Activated T-cell treated with anti-CD3 and anti-CD28 coated beads, Interleukin-2, amount 50 U/mL, for 72 hours (primary cell): ENCODE measurements around the gene TEAD1. TPM values are rescaled to one million over a fixed set of nuclear protein-coding genes. Genes with fewer than 3 reads are reported as not detected.
A peak's percentile ranks its signal among the peaks of the same experiment; 100 is the strongest.

Experiments
- ATAC-seq, 2 donors: fragments of 150-1000 bp; cut with Tn5 transposase; replicated peaks in 1 of 2; 2 replicates each; pipeline ENCODE4 v1.10.0; 2021; ENCODE audit warnings: moderate library complexity in 2 of 2, mild to moderate bottlenecking in 1 of 2
- DNase-seq, 2 donors: peaks; one replicate each; pipeline ENCODE4 v3.0.0; 2021 to 2022; ENCODE audit warnings: mixed read lengths in 1 of 2
- H3K27ac Mint-ChIP-seq: one replicate; pipeline ENCODE4 v1.8.0; 2022; ENCODE audit warnings: mild to moderate bottlenecking, moderate library complexity, mixed read lengths
- H3K27me3 Mint-ChIP-seq: one replicate; pipeline ENCODE4 v1.8.0; 2022; ENCODE audit warnings: low read depth, mixed read lengths
- H3K36me3 Mint-ChIP-seq, 2 donors: one replicate each; pipeline ENCODE4 v1.8.0; 2022; ENCODE audit warnings: mixed read lengths in 2 of 2, mild to moderate bottlenecking in 1 of 2; ENCODE audit not compliant: insufficient read depth in 2 of 2
- H3K4me1 Mint-ChIP-seq: one replicate; pipeline ENCODE4 v1.8.0; 2022; ENCODE audit warnings: low read depth, mixed read lengths
- H3K4me3 Mint-ChIP-seq, 2 donors: one replicate each; pipeline ENCODE4 v1.8.0; 2022; ENCODE audit warnings: mild to moderate bottlenecking in 2 of 2, mixed read lengths in 2 of 2, moderate library complexity in 2 of 2
- H3K9me3 Mint-ChIP-seq, 2 donors: one replicate each; pipeline ENCODE4 v1.8.0; 2022; ENCODE audit warnings: mixed read lengths in 2 of 2
- total RNA-seq, 2 donors: library from RNA; stranded (reverse); gene quantifications; one replicate each; pipeline ENCODE4 v1.2.3, GENCODE V29; 2022

The TEAD1 gene
- total RNA-seq, 2 donors from 2014 or later, result 0.31 to 0.35 TPM

DNA sequence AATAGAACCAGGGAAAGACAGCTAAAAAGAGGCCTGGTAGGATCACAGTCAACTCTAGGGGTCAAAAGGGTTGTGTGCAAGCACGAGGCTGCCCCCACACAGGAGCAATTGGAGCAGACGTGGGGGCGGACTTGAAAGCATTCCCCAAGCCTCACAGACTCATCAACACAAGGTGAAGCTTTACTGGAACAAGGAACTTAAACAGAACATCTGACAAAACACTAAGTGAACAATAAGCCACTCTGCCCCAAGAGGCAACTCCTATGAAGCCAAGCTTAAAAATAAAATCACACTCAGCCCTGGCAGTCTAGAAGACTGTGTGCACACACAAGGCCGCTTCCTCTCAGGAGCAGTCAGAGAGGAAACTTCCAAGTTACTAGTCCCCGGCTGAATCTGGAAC, 32.2 kb upstream of the TEAD1 start:
- no peak for ATAC-seq
- H3K4me1 Mint-ChIP-seq, result no peaks in the 10 kb centered on the region
- DNase-seq, result no peak
- no peaks in the 10 kb centered on the region for H3K9me3 Mint-ChIP-seq
- H3K27me3 Mint-ChIP-seq, result no peaks in the 10 kb centered on the region
- H3K27ac Mint-ChIP-seq, result no peak overlapping the region
- H3K36me3 Mint-ChIP-seq, result no peaks in the 10 kb centered on the region
- no peak overlapping the region for H3K4me3 Mint-ChIP-seq

DNA sequence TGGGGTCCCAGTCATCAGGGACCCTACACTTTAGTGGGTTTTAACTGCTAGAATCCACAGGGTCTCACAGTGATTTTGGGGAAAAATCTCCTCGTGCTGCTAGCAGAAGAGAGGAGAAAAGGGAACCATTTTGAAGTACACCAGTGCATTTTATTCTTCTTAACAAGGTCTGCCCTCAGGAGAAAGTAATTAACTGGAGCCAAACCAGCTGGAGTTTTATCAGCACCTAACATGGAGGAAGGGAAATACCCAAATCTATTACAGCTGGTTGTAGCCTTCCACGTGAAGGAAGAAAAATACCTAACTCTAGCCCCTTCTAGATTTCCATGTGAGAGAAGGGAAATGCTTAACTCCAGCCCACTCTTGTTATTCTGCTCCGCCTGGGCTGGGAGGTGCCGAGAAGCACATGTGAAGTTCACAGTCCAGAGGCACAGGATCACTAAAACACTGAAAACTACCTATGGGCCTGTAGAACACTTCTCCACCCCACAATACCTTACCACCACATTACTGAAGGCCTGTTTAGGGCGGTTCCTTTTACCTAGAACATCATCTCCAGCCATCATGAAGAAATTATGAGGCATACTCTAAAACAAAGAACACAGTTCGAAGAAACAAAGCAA, 31.3 kb upstream of the TEAD1 start:
- ATAC-seq (no peak), DNase-seq (no peak)
- Mint-ChIP-seq H3K4me3 (no peak overlapping the region), H3K27me3 (no peaks in the 10 kb centered on the region), H3K27ac (no peak overlapping the region), H3K4me1 (no peaks in the 10 kb centered on the region), H3K9me3 (no peaks in the 10 kb centered on the region), H3K36me3 (no peaks in the 10 kb centered on the region)

DNA sequence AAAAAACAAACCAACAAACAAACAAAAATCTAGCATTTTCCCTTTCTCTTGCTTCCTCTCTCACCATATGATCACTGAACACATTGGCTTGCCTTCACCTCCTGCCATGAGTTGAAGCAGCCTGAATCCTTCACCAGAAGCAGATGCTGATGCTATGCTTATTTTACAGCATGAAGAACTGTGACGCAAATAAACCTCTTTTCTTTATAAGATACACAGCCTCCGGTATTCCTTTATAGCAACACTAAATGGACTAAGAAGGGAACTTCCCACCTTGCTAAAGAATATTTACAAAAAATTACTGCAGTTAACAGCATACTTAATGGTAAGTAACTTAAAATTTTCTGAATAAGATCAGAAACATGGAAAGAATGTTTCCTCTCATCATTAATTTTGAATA, 27.7 kb upstream of the TEAD1 start:
- Mint-ChIP-seq H3K9me3 (no peaks in the 10 kb centered on the region), H3K27ac (no peak overlapping the region), H3K4me1 (no peaks in the 10 kb centered on the region), H3K36me3 (no peaks in the 10 kb centered on the region), H3K27me3 (no peaks in the 10 kb centered on the region), H3K4me3 (no peak overlapping the region)
- no peak for DNase-seq
- no peak for ATAC-seq

DNA sequence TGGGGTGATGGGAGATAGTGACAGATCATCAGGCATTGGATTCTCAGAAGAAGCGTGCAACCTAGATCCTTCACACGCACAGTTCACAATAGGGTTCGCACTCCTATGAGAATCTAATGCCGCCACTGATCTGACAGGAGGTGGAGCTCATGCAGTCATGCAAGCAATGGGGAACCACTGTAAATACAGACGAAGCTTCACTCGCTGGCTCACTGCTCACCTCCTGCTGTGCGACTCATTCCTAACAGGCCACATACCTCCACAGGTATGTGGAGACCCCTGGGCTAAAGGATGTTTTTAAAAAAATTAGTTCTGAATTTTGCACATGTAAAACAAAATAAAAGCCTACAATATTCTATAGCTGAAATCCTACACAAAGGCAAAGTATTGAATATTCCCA, 20.5 kb upstream of the TEAD1 start:
- H3K36me3 Mint-ChIP-seq, result no peaks in the 10 kb centered on the region
- ATAC-seq, result no peak
- no peaks in the 10 kb centered on the region for H3K4me1 Mint-ChIP-seq
- peaks cover 0 to 2% of the 10 kb centered on the region in 2 donors for H3K9me3 Mint-ChIP-seq
- no peak overlapping the region for H3K27ac Mint-ChIP-seq
- peaks cover 6% of the 10 kb centered on the region for H3K27me3 Mint-ChIP-seq
- DNase-seq, result no peak
- H3K4me3 Mint-ChIP-seq, result no peak overlapping the region

DNA sequence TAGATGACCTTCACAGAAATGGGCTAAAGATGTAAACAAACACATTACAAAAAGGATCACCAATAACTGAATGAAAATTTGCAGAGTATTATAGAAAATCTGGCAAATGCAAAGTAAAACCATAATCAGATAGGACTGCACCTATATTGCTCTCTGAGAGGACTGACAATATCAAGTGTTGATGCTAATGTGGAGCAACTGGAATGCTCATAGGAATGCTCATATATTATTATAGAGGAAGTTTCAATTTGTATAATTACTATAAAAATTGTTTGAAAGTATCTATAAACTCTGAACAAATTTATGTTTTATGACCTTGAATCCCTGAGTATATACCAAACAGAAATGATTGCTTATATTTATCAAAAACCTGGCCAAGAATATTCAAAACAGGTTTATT, 18.4 kb upstream of the TEAD1 start:
- H3K27ac Mint-ChIP-seq, result no peak overlapping the region
- H3K27me3 Mint-ChIP-seq, result peaks cover 20% of the 10 kb centered on the region
- ATAC-seq (no peak), DNase-seq (no peak)
- no peaks in the 10 kb centered on the region for H3K4me1 Mint-ChIP-seq
- peaks cover 0 to 2% of the 10 kb centered on the region in 2 donors for H3K9me3 Mint-ChIP-seq
- no peak overlapping the region for H3K4me3 Mint-ChIP-seq
- no peaks in the 10 kb centered on the region for H3K36me3 Mint-ChIP-seq

DNA sequence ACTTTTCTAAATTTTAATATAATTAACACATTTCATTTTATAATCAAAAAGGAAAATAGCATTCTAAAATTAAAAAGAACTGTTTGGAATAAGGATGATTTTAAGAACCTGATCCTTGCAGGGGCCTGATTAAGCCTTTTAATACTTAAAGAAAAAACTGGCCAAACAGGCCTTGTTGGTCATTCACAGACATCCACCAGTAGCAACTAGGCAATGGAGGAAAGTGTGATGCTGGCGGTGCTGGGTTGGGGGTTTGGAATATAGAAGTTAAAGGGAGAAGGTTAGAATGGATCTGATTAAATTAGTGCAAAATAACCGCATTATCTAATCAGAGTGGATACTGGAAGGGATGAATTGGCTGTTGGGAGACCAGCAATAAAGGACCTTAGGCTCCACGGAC, 16.9 kb upstream of the TEAD1 start:
- peaks cover 30% of the 10 kb centered on the region for H3K27me3 Mint-ChIP-seq
- no peak for ATAC-seq
- H3K36me3 Mint-ChIP-seq, result no peaks in the 10 kb centered on the region

DNA sequence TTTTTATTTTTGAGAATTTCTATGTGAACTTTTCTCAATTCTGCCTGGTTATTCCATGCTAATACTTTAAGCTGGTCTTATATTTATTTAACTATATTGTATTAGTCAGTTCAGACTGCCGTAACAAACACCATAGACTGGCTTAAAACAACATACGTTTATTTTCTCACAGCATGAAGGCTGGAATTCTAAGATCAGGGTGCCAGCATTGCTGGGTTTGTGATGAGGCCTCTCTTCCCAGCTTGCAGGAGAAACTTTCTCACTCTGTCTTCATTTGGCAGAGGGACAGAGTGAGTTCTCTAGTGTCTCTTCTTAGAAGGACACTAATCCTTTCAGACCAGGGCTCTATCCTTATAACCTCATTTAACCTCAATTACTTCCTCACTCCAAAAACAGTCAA, 16.2 kb upstream of the TEAD1 start:
- H3K27ac Mint-ChIP-seq, result no peak overlapping the region
- ATAC-seq, result no peak
- no peak for DNase-seq
- no peaks in the 10 kb centered on the region for H3K4me1 Mint-ChIP-seq
- H3K4me3 Mint-ChIP-seq, result no peak overlapping the region
- H3K9me3 Mint-ChIP-seq, result peaks cover 0 to 2% of the 10 kb centered on the region in 2 donors
- H3K36me3 Mint-ChIP-seq, result no peaks in the 10 kb centered on the region
- H3K27me3 Mint-ChIP-seq, result peaks cover 30% of the 10 kb centered on the region

More for the DNA sequence above, 16.9 kb upstream of the TEAD1 start:
- no peaks in the 10 kb centered on the region for H3K4me1 Mint-ChIP-seq
- peaks cover 0 to 2% of the 10 kb centered on the region in 2 donors for H3K9me3 Mint-ChIP-seq
- no peak for DNase-seq
- H3K27ac Mint-ChIP-seq, result no peak overlapping the region
- no peak overlapping the region for H3K4me3 Mint-ChIP-seq

DNA sequence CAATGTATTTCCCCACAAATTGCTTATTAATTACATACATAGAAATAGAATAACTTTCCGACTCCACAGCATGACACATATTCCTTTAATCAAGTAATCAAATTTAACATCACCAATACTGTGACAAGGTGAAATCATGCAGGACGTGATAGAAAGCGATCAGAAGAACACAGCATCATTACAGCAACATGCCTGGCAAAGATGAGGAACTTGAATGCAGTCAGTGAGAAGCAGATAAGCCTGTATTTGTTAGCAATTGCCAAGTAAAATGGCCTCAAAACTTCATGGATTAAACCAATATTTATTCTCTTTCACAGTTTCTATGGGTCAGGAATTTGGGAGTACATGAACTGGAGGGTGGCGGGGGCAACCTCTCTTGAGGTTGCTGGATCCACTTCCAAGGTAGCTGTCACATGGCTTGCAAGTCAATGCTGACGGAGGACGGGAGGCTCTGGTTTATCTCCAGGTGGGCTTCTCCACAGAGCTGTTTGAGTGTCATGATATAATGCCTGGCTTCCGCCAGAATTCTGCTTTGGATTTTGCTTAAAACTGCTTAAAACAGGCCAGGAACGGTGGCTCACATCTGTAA, 12.0 kb upstream of the TEAD1 start:
- no peak for DNase-seq
- Mint-ChIP-seq H3K4me3 (no peak overlapping the region), H3K4me1 (no peaks in the 10 kb centered on the region), H3K9me3 (peaks cover under 1 to 3% of the 10 kb centered on the region in 2 donors), H3K36me3 (peaks cover 0 to 3% of the 10 kb centered on the region in 2 donors), H3K27ac (no peak overlapping the region), H3K27me3 (peaks cover 58% of the 10 kb centered on the region)
- no peak for ATAC-seq

DNA sequence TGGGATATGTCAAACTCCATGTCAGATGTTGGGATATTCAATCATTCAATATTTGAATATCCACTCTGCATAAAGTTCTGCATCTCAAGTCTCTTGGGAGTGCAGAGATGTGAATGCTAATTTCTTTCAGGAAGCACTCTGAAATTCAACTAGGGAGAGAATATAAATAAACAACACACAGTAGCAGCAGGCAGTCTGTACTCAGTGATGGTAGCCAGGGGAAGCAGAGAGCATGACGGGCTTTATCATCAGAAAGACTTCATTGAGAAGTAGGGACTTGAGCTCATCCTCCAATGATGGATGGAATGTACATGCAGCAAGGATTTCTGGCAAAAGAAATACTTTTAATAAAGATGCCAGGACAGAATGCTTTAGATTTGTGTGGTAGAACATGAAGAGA, 9.8 kb upstream of the TEAD1 start:
- peaks cover 3 to 7% of the 10 kb centered on the region in 2 donors for H3K9me3 Mint-ChIP-seq
- H3K27me3 Mint-ChIP-seq, result peaks cover 70% of the 10 kb centered on the region
- DNase-seq (no peak), ATAC-seq (no peak)
- no peaks in the 10 kb centered on the region for H3K4me1 Mint-ChIP-seq
- H3K4me3 Mint-ChIP-seq, result no peak overlapping the region
- H3K36me3 Mint-ChIP-seq, result peaks cover 0 to 3% of the 10 kb centered on the region in 2 donors
- peak overlapping the region; percentile 23 for H3K27ac Mint-ChIP-seq

DNA sequence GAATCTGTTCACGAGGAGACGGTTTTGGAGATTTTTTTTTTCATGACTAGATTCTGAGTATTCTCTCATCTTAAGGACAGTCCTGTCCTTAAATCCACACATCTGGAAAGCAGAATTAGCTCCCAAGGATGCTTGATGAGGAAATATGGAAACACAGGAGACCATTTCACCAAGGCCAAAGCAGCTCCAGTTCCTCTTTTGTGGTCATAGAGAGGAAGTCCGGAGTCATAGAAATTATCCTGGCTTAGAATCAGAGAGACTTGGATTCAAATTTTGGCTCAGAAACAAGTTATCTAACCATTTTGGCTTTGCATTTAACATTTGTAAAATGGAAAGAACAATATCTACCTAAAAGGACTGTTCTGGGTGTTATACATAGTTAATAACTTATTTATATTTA, 7.3 kb upstream of the TEAD1 start:
- Mint-ChIP-seq H3K27me3 (peaks cover 74% of the 10 kb centered on the region), H3K27ac (no peak overlapping the region), H3K4me3 (no peak overlapping the region), H3K9me3 (peaks cover 3 to 7% of the 10 kb centered on the region in 2 donors), H3K36me3 (peaks cover 0 to 3% of the 10 kb centered on the region in 2 donors), H3K4me1 (no peaks in the 10 kb centered on the region)
- DNase-seq, result no peak
- ATAC-seq, result no peak

DNA sequence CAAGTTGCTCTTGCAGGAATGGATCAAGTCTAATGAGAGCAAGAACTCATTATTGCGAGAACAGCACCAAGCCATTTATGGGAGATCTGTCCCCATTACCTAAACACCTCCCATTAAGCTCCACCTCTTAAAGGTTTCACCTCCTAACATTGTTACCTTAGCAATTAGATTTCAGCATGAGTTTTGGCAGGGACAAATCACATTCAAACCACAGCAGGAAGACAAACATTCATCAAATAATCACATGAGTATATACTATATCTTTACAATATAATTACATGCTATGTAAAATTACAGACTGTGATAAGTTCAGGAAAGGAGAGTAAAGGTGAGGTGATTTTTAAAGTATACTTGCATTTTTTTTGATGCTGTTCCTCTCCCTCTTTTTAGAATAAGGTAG, 6.6 kb upstream of the TEAD1 start:
- H3K4me3 Mint-ChIP-seq, result no peak overlapping the region
- no peak for DNase-seq
- peaks cover 2 to 3% of the 10 kb centered on the region in 2 donors for H3K36me3 Mint-ChIP-seq
- no peak for ATAC-seq
- H3K27me3 Mint-ChIP-seq, result peaks cover 77% of the 10 kb centered on the region
- H3K9me3 Mint-ChIP-seq, result peaks cover 3 to 7% of the 10 kb centered on the region in 2 donors
- no peaks in the 10 kb centered on the region for H3K4me1 Mint-ChIP-seq
- H3K27ac Mint-ChIP-seq, result no peak overlapping the region

DNA sequence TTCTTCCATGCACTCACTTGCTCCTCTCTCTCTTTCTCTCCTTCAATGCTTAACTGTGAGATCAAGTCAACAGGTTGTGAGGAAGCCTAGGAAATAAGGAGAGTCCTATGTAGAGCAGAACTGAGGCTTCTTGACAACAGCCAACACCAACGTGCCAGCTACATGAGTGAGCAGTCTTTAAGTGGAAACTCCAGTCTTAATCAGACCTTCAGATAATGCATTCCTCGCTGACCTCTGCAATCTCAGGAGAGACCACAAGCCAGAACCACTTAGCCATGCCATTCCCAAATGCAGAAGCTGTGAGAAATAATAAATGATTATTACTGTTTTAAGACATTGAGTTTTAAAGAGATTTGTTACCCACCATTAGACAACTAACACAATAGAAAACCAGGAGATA, 6.1 kb upstream of the TEAD1 start:
- no peak overlapping the region for H3K4me3 Mint-ChIP-seq
- peaks cover 3 to 7% of the 10 kb centered on the region in 2 donors for H3K9me3 Mint-ChIP-seq
- ATAC-seq (no peak), DNase-seq (no peak)
- no peaks in the 10 kb centered on the region for H3K4me1 Mint-ChIP-seq
- H3K27me3 Mint-ChIP-seq, result peaks cover 80% of the 10 kb centered on the region
- no peak overlapping the region for H3K27ac Mint-ChIP-seq
- H3K36me3 Mint-ChIP-seq, result peaks cover 2 to 3% of the 10 kb centered on the region in 2 donors

DNA sequence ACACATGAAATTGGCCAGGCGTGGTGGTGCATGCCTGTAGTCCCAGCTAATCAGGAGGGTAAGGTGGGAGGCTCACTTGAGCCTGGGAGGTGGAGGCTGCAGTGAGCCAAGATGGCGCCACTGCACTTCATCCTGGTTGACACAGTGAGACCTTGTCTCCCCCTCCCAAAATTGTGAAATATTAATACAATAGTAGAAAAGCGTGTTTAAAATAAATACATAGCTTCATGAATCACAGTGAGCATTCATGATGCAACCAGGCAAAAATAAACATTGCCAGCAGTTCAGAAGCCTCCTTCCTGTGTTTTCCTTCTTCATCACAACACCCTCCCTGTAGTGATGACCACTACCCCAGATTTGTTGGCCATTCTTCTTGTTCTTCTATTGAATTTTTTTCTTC, 4.3 kb upstream of the TEAD1 start:
- Mint-ChIP-seq H3K9me3 (peaks cover 3 to 7% of the 10 kb centered on the region in 2 donors), H3K4me1 (no peaks in the 10 kb centered on the region), H3K27me3 (peaks cover 66% of the 10 kb centered on the region), H3K36me3 (peaks cover 2 to 3% of the 10 kb centered on the region in 2 donors), H3K4me3 (no peak overlapping the region), H3K27ac (no peak overlapping the region)
- no peak for DNase-seq
- no peak for ATAC-seq

DNA sequence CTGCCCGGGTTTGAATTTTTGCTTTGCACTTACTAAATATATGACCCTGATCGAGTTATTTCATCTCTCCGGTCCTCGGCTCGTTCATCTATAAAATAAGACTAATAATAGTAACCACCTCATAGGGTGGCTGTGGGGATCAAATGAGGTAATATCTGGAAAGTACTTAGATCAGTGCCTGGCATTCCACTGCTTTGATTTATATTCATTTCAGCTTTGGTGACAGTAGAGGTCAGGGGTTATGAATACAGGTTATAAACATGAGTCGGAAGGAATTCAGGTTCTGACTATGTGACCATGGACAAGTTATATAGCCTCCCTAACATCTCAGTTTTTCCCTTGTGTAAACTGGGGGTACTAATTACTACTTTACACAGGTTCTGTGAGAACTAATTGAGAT, 2.9 kb upstream of the TEAD1 start:
- Mint-ChIP-seq H3K27ac (no peak overlapping the region), H3K4me3 (no peak overlapping the region), H3K27me3 (peaks cover 65% of the 10 kb centered on the region), H3K9me3 (peaks cover 0 to 7% of the 10 kb centered on the region in 2 donors), H3K4me1 (peaks cover 4% of the 10 kb centered on the region), H3K36me3 (peaks cover 0 to 2% of the 10 kb centered on the region in 2 donors)
- no peak for DNase-seq
- ATAC-seq, result no peak
